Uterus (tissue), 4 donors: Measurements from ENCODE around the gene SNRNP70. TPM values are rescaled to one million over a fixed set of nuclear protein-coding genes. Genes with fewer than 3 reads are reported as not detected.
A peak's percentile ranks its signal among the peaks of the same experiment; 100 is the strongest.

Experiments used
- DNase-seq, 2 donors: peaks; one replicate each; pipeline ENCODE4 v3.0.0-alpha.2; 2019 to 2020
- H3K27ac ChIP-seq, 2 donors: fragments of 200-600 bp; sonication (generic); 1 replicate in 1 of 2; 2 replicates in 1 of 2; pipeline ENCODE4 v1.5.1; 2016 to 2018
- H3K27me3 ChIP-seq, 2 donors: fragments of 200-600 bp; sonication (generic); one replicate each; pipeline ENCODE4 v1.5.1; 2018 to 2019; ENCODE audit warnings: control low read depth in 1 of 2
- H3K36me3 ChIP-seq, 2 donors: fragments of 200-600 bp; sonication (generic); one replicate each; pipeline ENCODE4 v1.5.1; 2019; ENCODE audit warnings: control low read depth in 1 of 2
- H3K4me1 ChIP-seq, 2 donors: fragments of 200-600 bp; sonication (generic); one replicate each; pipeline ENCODE4 v1.5.1; 2018 to 2019; ENCODE audit warnings: control low read depth in 1 of 2
- H3K4me3 ChIP-seq, 2 donors: fragments of 200-600 bp; sonication (generic); 1 replicate in 1 of 2; 2 replicates in 1 of 2; pipeline ENCODE4 v1.5.1; 2018 to 2019; ENCODE audit warnings: mild to moderate bottlenecking in 1 of 2
- H3K9me3 ChIP-seq, 2 donors: fragments of 200-600 bp; sonication (generic); one replicate each; pipeline ENCODE4 v1.5.1; 2019; ENCODE audit warnings: control low read depth in 1 of 2
- CTCF ChIP-seq, 4 experiments: fragments of 200-600 bp in 2 of 4; fragments of 450-650 bp in 2 of 4; sonication (generic) in 2 of 4; IDR thresholded peaks; one replicate each; pipeline ENCODE4 v1.5.1; 2016 to 2019; ENCODE audit warnings: antibody characterized with exemption in 4 of 4, mild to moderate bottlenecking in 2 of 4, moderate library complexity in 1 of 4
- POLR2A ChIP-seq, 2 donors: fragments of 450-650 bp; IDR thresholded peaks; one replicate each; pipeline ENCODE4 v1.6.1; 2016; ENCODE audit warnings: antibody characterized with exemption in 2 of 2, mild to moderate bottlenecking in 1 of 2, moderate library complexity in 1 of 2
- intact Hi-C: fragments of 100-400 bp; cut with DNase I; formaldehyde crosslinking; loops from one replicate; pipeline ENCODE4 v1.15.1; 2023; ENCODE audit warnings: low total_unique reads
- total RNA-seq, 4 donors: library from RNA; depleted of rRNA in 3 of 4; stranded (reverse); fragments of >200 nt in 3 of 4; gene quantifications; one replicate each; pipeline versions ENCODE4 v1.1.0 to v1.2.4, GENCODE V29; 2014 to 2023
- donor health status: DM: yes; HTN: yes; CAD: no.

Gene SNRNP70
- total RNA-seq, 4 donors from 2014 or later = 196 to 462 (median 289) TPM

GRCh38 chr19:49111218-49111998 lies 26.2 kb downstream of the SNRNP70 start:
- no peak overlapping the region for H3K27ac ChIP-seq
- DNase-seq = no peak
- no peaks in the 10 kb centered on the region for H3K9me3 ChIP-seq
- no peaks in the 10 kb centered on the region for H3K4me1 ChIP-seq
- H3K4me3 ChIP-seq = no peak overlapping the region
- H3K36me3 ChIP-seq = no peaks in the 10 kb centered on the region
- intact Hi-C loops = no loop called here
- TF ChIP-seq CTCF (IDR thresholded peaks at IDR 0.05) (no peak), POLR2A (IDR thresholded peaks at IDR 0.05) (no peak)
- H3K27me3 ChIP-seq = no peaks in the 10 kb centered on the region

- Histone ChIP-seq H3K36me3 (no peaks in the 10 kb centered on the region), H3K4me3 (peak within 1 kb of the TSS; percentile 62 to 64), H3K27ac (peak within 1 kb of the TSS; percentile 70 to 75), H3K27me3 (no peaks in the 10 kb centered on the region), H3K4me1 (peaks cover 0 to 5% of the 10 kb centered on the region in 2 donors), H3K9me3 (no peaks in the 10 kb centered on the region)
- peak; percentile 40 to 70 for DNase-seq
- intact Hi-C loops = no loop called here
- TF ChIP-seq CTCF (IDR thresholded peaks at IDR 0.05) (peak in 3 of 4 experiments; percentile 67 to 79 (median 69)), POLR2A (IDR thresholded peaks at IDR 0.05) (peak in 1 of 2 donors; percentile 55)
Measured at GRCh38 chr19:49113762-49114629, 28.7 kb downstream of the SNRNP70 start, which contains the start of gene LIN7B. Gene LIN7B, plus strand, starts transcription at chr19:49114370. Its CDS starts 35 bp downstream, at chr19:49114405.

GRCh38 chr19:49114630-49115363 lies 29.5 kb downstream of the SNRNP70 start:
- DNase-seq = peak; percentile 54 to 62
- Histone ChIP-seq H3K9me3 (no peaks in the 10 kb centered on the region), H3K36me3 (no peaks in the 10 kb centered on the region), H3K27me3 (no peaks in the 10 kb centered on the region), H3K4me3 (peak overlapping the region; percentile 62 to 64), H3K27ac (peak overlapping the region; percentile 70 to 75), H3K4me1 (peaks cover 0 to 10% of the 10 kb centered on the region in 2 donors)
- intact Hi-C loops = no loop called here
- TF ChIP-seq CTCF (IDR thresholded peaks at IDR 0.05) = no peak
- peak in 1 of 2 donors; percentile 32 for TF ChIP-seq POLR2A (IDR thresholded peaks at IDR 0.05)

GRCh38 chr19:49116544-49116943 lies 31.3 kb downstream of the SNRNP70 start:
- no peak for TF ChIP-seq POLR2A (IDR thresholded peaks at IDR 0.05)
- no peak for TF ChIP-seq CTCF (IDR thresholded peaks at IDR 0.05)
- DNase-seq = no peak
- intact Hi-C loops = no loop called here
- Histone ChIP-seq H3K4me3 (no peak overlapping the region), H3K4me1 (peaks cover 0 to 17% of the 10 kb centered on the region in 2 donors), H3K27me3 (no peaks in the 10 kb centered on the region), H3K36me3 (no peaks in the 10 kb centered on the region), H3K9me3 (no peaks in the 10 kb centered on the region), H3K27ac (no peak overlapping the region)
